ENCODE results near the gene STUM.

STUM gene

DNA sequence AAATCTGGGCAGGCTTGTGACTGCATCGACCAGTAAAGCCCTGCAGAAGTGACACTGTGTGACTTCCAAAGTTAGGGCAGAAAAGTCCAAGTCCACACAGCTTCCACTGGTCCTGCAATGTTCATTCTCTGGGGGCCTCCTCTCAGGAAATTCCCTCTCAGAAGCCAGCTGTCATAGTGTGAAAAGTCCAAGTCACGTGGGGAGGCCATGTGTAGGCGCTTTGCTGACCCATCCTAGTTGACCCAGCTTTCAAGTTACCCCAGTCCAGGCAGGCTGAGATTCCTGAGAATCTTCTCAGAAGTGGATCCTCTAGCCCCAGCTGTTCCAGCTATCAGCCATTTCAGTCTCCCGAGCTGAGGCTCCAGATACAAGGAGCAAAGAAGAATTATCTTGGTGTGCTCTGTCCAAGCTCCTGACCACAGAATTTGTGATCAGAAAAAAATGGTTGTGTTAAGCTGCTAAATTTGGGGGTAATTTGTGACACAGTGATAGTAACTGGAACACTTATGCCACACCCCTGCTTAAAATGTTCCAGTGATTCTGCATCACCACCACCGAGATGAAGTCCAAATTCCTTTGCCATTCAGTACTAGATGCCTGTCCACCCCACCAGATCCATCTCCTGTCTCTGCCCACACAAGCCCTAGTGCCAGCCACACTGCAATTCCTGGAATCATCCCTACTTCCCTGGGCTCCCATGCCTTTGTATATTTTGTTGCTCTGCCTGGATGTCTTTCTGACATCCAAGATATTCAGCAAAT is 2.5 kb upstream of the STUM start:
- TF ChIP-seq, protein P1, sequence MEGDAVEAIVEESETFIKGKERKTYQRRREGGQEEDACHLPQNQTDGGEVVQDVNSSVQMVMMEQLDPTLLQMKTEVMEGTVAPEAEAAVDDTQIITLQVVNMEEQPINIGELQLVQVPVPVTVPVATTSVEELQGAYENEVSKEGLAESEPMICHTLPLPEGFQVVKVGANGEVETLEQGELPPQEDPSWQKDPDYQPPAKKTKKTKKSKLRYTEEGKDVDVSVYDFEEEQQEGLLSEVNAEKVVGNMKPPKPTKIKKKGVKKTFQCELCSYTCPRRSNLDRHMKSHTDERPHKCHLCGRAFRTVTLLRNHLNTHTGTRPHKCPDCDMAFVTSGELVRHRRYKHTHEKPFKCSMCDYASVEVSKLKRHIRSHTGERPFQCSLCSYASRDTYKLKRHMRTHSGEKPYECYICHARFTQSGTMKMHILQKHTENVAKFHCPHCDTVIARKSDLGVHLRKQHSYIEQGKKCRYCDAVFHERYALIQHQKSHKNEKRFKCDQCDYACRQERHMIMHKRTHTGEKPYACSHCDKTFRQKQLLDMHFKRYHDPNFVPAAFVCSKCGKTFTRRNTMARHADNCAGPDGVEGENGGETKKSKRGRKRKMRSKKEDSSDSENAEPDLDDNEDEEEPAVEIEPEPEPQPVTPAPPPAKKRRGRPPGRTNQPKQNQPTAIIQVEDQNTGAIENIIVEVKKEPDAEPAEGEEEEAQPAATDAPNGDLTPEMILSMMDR (IDR thresholded peaks at IDR 0.05; ENCODE audit: insufficient read depth, missing control alignments), result no peak
- FAIRE-seq, result no peak
- DNase-seq (ENCODE audit: insufficient read length, low spot score), result no peak

DNA sequence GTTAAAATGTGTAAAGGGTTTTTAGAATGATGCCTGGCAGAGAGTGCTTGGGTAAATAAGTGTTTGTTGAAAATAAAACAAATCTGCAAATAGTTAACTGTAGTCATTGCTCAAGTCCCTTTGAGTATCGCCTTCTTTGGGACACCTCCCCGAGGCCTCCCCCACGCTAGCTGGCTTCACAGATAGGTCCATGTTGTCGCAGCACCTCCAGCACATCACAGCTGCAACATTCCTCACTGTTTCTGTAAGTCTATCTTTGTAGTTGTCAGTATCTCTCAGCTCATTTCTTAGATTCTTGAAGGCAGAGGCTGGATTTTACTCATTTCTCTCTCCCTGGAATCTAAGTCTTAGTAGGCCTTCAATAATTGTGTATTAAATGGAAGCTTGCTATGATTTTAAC is 1.6 kb upstream of the STUM start:
- TF ChIP-seq, protein P1 (IDR thresholded peaks at IDR 0.05; ENCODE audit: insufficient read depth, missing control alignments), result no peak
- DNase-seq (ENCODE audit: insufficient read length, low spot score), result no peak
- FAIRE-seq, result no peak

DNA sequence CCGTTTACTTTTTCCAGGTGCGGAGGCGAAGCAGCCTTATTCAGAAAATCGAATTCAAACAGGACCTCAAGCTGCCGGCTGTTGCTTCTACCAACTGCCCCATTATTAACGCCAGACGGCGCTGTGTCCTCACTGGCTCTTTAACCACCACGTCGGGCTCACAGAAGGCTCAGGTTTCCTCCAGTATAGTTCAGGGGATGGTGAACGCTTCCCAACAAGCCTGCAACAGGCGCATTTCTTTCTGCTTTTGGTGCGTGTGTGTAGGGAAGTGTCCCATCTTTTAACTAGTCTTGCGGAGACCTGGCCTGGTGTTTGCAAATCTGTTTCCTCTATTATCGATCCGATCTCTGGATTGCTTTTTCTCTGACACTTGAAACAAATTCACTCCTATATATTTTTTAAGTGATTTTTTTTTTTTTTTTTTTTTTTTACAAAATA is 791 bp upstream of the STUM start:
- TF ChIP-seq, protein P1 (IDR thresholded peaks at IDR 0.05; ENCODE audit: insufficient read depth, missing control alignments), result peak; percentile 100
- FAIRE-seq (peak; percentile 60), DNase-seq (ENCODE audit: insufficient read length, low spot score) (peak; percentile 82)

DNA sequence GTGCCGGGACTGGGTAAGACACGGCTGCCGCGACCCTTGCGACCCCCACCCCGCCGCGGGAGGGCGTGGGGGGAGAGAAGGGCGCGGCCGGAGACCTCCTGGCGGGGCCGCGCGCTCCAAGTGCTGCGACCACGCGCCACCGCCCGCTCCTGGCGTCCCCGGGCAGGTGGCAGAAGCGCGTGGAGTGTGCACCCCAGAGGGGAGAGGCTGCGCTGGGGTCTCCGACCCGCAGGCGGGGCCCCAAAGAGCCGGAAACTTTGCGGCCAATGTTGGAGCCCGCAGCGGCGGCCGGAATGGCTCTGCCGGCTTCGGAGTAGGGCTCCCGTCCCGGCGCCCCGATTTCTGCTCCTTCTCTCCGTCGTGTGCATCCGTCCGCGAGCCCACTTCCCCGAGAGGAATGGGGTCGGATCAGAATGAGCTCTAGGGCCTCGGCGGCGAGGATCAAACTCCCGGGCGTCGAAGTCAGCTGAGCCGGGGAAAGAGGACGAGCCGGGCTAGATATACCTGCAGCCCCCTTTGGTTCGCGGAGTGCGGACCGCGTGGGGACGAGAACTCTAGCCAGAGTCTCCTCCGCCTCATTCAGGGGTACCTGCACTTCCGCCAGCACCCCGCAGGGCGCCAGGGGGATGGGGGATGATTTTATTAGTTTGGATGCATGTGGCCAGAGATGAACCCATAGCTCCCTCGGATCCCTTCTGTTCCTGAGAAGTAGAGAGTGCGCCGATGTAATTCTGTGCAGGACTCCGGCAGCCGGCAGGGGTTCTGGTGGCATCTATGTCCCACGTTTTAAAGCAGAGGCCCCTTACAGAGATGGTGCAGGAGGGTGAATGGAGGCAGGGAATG is 751 bp downstream of the STUM start:
- TF ChIP-seq, protein P1 (IDR thresholded peaks at IDR 0.05; ENCODE audit: insufficient read depth, missing control alignments), result no peak
- FAIRE-seq (no peak), DNase-seq (ENCODE audit: insufficient read length, low spot score) (no peak)

DNA sequence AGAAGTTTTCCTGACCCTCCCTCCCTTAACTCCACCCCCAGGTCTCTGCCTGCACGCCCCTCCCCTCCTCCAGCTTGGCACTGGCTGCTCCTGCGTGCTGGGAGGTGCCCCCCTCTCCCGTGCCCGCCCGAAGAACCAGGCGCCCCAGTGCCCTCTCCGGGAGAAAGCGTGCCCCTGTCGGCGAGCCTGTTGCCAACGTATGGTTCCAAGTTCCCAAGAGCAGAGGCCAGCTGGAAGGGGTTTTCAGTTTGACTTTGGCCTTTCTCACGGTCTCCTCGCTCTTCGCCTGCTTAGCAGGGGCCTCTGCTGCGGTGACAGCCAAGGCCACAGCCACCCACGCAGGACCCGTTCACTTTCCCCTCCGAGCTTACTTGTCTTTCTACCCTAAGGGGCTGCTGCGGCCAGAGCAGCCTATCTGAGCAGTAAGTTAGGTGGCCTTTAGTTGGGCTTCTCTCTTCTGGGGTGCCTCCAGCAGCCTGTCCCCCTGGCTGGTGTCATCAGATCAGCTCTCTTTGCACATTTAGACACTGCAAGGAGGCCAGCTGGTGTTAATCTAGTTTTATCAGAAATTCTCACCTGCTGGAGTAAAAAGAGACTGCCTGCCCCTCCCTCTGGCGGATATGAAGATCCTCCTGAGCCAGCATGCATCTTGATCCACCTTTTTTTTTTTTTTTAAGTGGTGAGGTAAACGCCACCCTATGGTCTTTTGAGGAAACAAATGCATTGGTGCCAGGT is 1.5 kb downstream of the STUM start:
- FAIRE-seq (no peak), DNase-seq (ENCODE audit: insufficient read length, low spot score) (no peak)
- TF ChIP-seq, protein P1 (IDR thresholded peaks at IDR 0.05; ENCODE audit: insufficient read depth, missing control alignments), result peak; percentile 16

DNA sequence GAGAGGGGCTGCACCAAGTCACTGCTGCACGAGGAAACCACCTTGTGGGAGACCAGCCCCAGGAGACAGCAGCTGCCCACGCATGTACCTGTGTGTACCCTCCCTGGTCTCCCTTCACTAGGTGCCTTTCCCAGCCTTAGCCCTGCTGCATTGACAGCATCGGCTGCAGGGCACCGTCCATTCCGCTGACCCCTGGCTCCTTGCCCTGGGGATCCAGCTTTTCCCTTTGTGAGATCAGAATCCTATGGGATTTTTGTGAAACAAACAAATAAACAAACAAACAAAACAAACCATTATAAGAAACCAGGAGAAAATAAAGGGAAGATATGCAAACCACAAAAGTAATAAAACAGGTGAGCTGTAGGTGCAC is 2.1 kb downstream of the STUM start:
- FAIRE-seq (no peak), DNase-seq (ENCODE audit: insufficient read length, low spot score) (no peak)
- TF ChIP-seq, protein P1 (IDR thresholded peaks at IDR 0.05; ENCODE audit: insufficient read depth, missing control alignments), result no peak
